ENCODE measurements around the gene KLHL29.

KLHL29 gene

GRCh38 chr2:23423062-23423872, 38.3 kb downstream of the KLHL29 start:
- no peak for DNase-seq

GRCh38 chr2:23423873-23424680, 39.1 kb downstream of the KLHL29 start:
- DNase-seq: no peak

DNA sequence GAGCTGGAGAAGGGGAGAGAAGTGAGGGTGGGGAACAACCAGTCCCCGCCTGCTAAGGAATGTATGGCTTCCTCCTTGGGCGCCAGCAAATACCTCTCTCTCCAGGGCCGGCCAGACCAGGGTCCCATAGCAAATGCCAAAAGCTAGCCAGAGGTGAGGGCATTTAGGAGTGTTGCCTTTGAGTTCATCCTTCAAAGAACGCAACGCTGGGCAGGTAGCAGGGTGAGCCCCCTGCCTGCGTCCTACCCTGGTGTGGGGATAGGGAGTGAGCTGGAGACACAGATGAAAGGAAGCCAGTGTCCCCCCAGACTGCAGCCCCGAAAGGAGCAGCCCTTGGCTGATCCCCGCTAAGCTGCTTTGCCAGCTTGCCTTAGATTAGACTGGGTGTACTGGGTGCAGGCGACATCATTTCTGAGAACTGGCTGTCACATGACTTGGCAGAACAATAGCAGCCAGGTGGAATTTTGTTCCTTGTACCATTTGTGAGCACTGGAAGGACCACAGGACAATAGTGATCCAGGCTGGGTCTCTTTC, 40.4 kb downstream of the KLHL29 start:
- DNase-seq: no peak

GRCh38 chr2:23425885-23426262, 40.9 kb downstream of the KLHL29 start:
- no peak for DNase-seq

DNA sequence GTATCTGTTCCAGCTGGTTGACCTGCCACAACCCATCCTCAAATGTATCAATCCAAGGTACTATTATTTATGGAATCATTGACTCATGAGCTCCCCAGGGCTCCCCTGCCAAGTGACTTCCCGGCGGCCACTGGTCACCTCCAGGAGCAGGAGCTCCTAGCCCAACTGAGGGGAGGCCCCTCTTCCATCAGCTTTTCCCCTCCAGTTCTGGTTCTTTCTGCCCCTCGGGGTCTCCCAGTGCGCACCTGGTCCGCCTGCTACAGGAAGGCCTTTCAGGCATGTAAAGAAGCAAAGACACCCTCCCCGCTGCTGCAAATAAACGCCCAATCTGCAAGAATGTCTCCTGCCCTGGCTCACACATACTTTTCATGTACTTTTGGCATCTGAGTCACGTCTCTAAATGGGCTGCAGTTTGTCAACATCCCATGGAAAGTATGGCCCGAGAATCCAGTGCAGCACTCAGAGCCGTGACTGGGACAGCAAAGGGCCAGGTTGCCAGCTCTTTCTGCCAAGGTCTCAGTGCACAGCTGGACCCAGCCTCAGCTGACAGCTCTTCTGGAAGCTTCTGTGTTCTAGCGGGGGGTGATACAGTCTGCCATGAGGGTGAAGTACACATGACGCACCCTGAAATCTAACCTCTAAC, 41.4 kb downstream of the KLHL29 start:
- DNase-seq: no peak

- DNase-seq: no peak
Measured at GRCh38 chr2:23427350-23427749, 42.4 kb downstream of the KLHL29 start.

DNA sequence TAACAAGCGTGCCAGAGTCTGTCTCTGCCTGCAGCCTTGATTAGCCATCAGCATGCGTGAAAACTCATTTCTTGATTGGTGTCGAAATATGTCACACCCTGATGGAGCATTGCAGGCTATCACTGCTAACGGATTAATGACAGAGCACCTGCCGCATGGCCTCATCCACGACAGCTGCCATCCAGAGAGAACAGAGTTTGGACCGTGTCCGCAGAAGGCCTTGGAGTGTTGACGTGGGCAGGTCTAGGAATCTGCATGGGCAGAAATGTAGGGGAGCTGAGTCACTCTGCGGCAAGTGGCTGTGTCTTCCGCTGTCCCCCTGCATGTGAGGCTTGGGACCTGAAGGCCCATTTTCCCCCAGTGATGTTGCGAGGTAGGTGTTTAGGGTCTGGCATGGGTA, 43.0 kb downstream of the KLHL29 start:
- no peak for DNase-seq

- no peak for DNase-seq
Measured at GRCh38 chr2:23429036-23429435, 44.1 kb downstream of the KLHL29 start.

GRCh38 chr2:23430263-23430662, 45.3 kb downstream of the KLHL29 start:
- DNase-seq: no peak

DNA sequence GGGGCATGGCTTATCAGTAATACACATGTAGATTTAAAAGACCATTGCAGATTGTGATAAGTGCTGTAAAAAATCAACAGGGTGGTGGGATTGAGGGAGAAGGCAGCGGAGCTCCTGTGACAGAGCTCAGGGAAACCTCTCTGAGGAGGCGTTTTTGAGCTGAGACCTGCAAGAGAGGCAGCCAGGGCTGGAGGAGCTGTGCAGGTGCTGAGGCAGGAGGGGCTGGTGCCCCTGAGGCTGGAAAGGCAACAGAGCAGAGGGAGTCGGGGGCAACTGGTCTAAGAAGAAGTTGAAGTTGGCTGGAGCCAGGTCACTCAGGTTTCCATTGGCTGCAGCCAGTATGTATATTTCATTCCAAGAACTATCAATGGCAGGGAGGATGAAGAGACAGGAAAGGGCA, 47.6 kb downstream of the KLHL29 start:
- DNase-seq: no peak

GRCh38 chr2:23433282-23433681, 48.3 kb downstream of the KLHL29 start:
- DNase-seq: no peak

GRCh38 chr2:23434721-23435121, 49.7 kb downstream of the KLHL29 start:
- no peak for DNase-seq

DNA sequence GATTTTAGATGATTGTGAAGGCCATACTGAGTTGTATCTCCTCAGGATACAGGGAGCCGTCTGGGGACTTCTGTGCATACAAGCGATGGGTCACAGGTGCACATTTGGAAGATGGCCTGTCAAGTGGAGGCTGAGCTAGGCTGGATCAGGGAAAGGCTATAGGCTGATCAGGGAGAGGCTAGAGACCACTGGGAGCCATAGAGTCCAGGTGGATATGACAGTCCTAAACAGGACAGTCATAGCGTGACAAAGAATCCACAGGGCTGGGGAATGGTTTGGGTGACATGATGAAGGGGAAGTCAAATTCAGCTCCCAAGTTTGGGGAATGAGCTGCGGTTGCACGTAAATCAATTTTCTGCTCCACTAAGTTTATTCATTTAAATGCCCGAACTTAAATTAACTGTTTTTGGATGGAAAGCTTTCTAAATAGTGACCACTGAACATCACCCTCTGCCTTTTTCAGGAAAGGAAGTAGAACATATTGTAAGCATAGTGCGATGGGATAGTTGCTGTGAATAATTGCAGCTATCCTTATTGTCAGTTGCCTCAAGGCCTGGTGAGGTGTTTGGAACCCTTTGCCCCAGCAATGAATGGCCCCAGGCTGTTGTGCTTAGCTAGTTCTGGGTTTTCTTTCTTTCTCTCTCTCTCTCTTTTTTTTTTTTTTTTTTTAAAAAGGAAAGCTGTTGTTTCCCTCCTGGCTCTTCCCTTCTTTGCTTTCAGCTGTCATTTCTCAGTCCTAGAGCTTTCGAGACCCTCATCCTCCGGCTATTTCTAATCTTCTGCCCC, 50.5 kb downstream of the KLHL29 start:
- no peak for DNase-seq

DNA sequence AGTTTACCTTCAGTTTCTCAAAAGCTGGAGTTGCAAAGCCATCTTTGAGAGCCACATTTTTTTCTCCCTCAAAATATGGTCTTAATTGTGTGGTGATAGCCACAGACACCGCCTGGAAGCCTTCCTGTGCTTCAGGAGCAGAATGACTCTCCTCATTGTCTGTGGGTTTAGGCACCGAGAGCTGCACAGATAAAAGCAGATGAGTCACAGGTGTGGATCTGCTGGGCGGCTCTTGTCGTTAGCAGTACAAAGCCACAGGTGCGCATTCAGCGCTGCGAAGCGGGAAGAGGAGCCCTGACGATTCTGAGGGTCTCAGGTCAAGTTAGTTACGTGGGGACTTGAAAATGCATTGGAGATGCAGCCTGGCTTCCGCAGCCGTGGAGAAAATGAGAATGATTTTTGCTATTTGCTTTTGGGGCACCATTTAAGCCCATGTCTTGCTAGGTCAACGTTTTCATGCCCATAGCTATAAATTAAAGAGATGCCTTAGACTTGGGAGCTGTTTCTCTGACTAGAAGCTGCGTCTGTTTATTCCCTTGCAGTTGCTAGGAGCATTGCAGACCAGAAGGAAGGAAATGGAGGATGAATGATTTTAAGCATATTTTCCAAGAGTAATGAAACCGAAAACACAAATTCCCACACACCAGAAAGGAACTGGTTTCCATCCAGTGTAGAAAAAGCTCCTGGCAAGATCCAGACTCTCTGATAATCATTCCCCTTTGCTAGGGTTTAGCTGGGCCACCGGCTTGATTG, 51.5 kb downstream of the KLHL29 start:
- no peak for DNase-seq

GRCh38 chr2:23441414-23441813, 56.4 kb downstream of the KLHL29 start:
- DNase-seq: no peak

DNA sequence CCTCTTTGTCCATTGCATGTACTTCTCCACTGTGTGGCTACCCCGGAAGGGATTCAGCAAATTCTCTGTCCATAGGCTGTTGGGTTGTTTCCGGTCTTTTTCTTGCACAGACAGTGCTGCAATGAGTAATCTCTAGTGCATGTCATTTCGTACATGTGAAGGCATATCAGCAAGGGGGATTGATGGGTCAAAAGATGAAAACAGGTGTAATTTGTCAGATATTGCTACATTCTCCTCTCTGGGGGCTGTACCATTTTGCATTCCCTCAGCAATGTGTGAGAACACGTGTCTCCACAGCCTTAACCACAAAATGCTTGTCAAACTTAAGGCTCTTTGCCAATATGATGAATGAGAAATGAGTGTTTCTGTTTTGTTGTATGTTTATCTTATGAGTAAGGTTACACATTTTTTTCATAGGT, 60.5 kb downstream of the KLHL29 start:
- DNase-seq: no peak

- no peak for DNase-seq
Measured at GRCh38 chr2:23446916-23447315, 61.9 kb downstream of the KLHL29 start.

- no peak for DNase-seq
Measured at GRCh38 chr2:23447405-23447804, 62.4 kb downstream of the KLHL29 start.

- no peak for DNase-seq
Measured at GRCh38 chr2:23448906-23449305, 63.9 kb downstream of the KLHL29 start.

DNA sequence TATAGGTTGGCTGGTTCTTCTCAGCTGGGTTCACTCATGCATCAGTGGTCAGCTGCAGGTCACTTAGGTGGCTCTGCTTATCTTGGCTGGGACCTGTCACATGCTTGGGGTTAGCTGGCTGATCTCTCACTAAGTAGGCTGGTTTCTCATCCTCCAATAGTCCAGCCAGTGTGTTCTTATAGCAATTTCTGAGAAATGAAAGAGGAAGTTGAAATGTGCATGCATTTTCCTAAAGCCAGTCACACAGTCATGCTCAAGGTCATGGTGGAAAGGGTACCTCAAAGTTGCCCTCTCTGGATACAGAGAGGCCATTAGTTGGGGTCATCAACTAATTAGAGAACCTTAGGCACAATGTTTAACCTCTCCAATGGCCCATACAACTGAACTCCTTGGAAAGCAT, 64.4 kb downstream of the KLHL29 start:
- DNase-seq: peak; percentile 24 to 34

DNA sequence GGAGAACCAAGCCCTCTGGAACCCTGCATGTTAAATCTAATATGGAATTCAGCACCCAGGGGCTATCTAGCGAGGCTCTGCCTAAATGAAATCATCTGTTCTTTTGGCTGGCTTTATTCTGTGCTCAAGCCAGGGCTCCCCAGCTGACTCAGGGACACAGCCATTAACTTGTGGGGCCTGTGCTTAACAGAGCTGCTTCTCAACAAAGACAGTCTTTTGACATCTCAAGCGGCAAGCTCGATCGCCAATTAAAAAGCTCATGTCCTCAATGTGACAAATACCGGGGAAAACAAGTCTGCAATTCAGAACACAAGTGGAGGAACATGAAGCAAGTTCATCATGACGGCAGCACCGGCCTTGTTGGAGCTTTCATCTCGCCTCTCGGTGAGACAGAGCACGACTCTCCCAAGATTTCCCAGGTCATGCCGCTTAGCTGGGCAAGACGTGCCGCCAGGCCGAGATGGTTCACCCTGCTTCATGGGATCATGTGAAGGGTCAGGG, 64.9 kb downstream of the KLHL29 start:
- DNase-seq: no peak

GRCh38 chr2:23452372-23452771, 67.4 kb downstream of the KLHL29 start:
- DNase-seq: no peak
